CD4-positive, alpha-beta T cell treated with Interleukin-15 for 4 hours (primary cell): Measurements from ENCODE around the gene OLFM1.
"Not testable (repeated sequence)": the region's sequence is repeated elsewhere in the genome, so short reads cannot be mapped to it uniquely, and the experiment has no call there.

ENCODE experiments used
- DNase-seq: peaks from one replicate; pipeline ENCODE4 v3.0.0-alpha.2; 2020; ENCODE audit warnings: low spot score

Gene OLFM1

GRCh38 chr9:135155396-135155795, 67.9 kb downstream of the OLFM1 start:
- no peak for DNase-seq

GRCh38 chr9:135156525-135157510, 69.3 kb downstream of the OLFM1 start:
- no peak for DNase-seq

GRCh38 chr9:135157856-135158563, 70.5 kb downstream of the OLFM1 start:
- no peak for DNase-seq

- no peak for DNase-seq
Observed at GRCh38 chr9:135158564-135158937, 71.1 kb downstream of the OLFM1 start.

- no peak for DNase-seq
Observed at GRCh38 chr9:135159801-135160200, 72.3 kb downstream of the OLFM1 start.

- DNase-seq, result no peak
Observed at GRCh38 chr9:135160862-135161261, 73.4 kb downstream of the OLFM1 start.

- not testable (repeated sequence) for DNase-seq
Observed at GRCh38 chr9:135162599-135162998, 75.1 kb downstream of the OLFM1 start.

- DNase-seq, result no peak
Observed at GRCh38 chr9:135163023-135163780, 75.7 kb downstream of the OLFM1 start.

- no peak for DNase-seq
Observed at GRCh38 chr9:135164036-135164435, 76.6 kb downstream of the OLFM1 start.

- no peak for DNase-seq
Observed at GRCh38 chr9:135165003-135165711, 77.7 kb downstream of the OLFM1 start.

GRCh38 chr9:135165756-135166519, 78.5 kb downstream of the OLFM1 start:
- DNase-seq, result no peak

GRCh38 chr9:135166565-135166964, 79.1 kb downstream of the OLFM1 start:
- no peak for DNase-seq

GRCh38 chr9:135167356-135167755, 79.9 kb downstream of the OLFM1 start:
- no peak for DNase-seq

- DNase-seq, result no peak
Observed at GRCh38 chr9:135167849-135168655, 80.6 kb downstream of the OLFM1 start.

- DNase-seq, result no peak
Observed at GRCh38 chr9:135169709-135170226, 82.3 kb downstream of the OLFM1 start.

GRCh38 chr9:135170535-135170934, 83.1 kb downstream of the OLFM1 start:
- no peak for DNase-seq
